IMR-90 (cell line): ENCODE data around the gene MSRB1. TPM values are rescaled to one million over a fixed set of nuclear protein-coding genes. Genes with fewer than 3 reads are reported as not detected.
A peak's percentile ranks its signal among the peaks of the same experiment; 100 is the strongest.

Source experiments
- ATAC-seq: fragments of 200-7000 bp; cut with Tn5 transposase; 2 replicates; pipeline ENCODE4 v1.9.1; 2020; ENCODE audit warnings: low read depth, mild to moderate bottlenecking, moderate library complexity
- BruUV-seq: library from RNA; stranded (reverse); fragments of 400-500 nt; replicated peaks from 2 replicates; lab custom pipeline; 2021; lab: Mats Ljungman, UMichigan
- CTCF ChIA-PET: fragments of 300-600 bp; formaldehyde crosslinking; extraction: SDS; loops from one replicate; lab custom pipeline; 2021; ENCODE audit warnings: antibody characterized with exemption; lab: Yijun Ruan, JAX
- POLR2A ChIA-PET: fragments of 300-600 bp; sonication (Branson Sonifier 250); formaldehyde crosslinking; loops from one replicate; lab custom pipeline; 2022; ENCODE audit warnings: antibody characterized with exemption; ENCODE audit not compliant: unreplicated experiment; lab: Charles Lee
- DNase-seq: peaks from one replicate; pipeline ENCODE4 v3.0.0; 2013
- H2AFZ ChIP-seq: replicated peaks from 2 replicates; pipeline ENCODE3; 2013; ENCODE audit warnings: low read length, mild to moderate bottlenecking; ENCODE audit not compliant: poor library complexity
- H2AK5ac ChIP-seq: 2 replicates; pipeline ENCODE4 v1.6.1; 2013; ENCODE audit warnings: low read depth, low read length, inconsistent platforms
- H2AK9ac ChIP-seq: replicated peaks from 2 replicates; pipeline ENCODE3; 2013; ENCODE audit warnings: mild to moderate bottlenecking, low read depth, low read length, moderate library complexity; ENCODE audit not compliant: poor library complexity
- H2BK120ac ChIP-seq: 2 replicates; pipeline ENCODE4 v1.6.1; 2013; ENCODE audit warnings: low read depth, low read length, inconsistent platforms
- H2BK15ac ChIP-seq: 3 replicates; pipeline ENCODE4 v1.6.1; 2013; ENCODE audit warnings: low read depth, low read length, inconsistent platforms
- H2BK20ac ChIP-seq: 2 replicates; pipeline ENCODE4 v1.6.1; 2013; ENCODE audit warnings: low read depth, mild to moderate bottlenecking, inconsistent platforms, low read length, moderate library complexity
- H2BK5ac ChIP-seq: 2 replicates; pipeline ENCODE4 v1.6.1; 2013; ENCODE audit warnings: mild to moderate bottlenecking, low read depth, low read length, inconsistent platforms; ENCODE audit not compliant: poor library complexity, severe bottlenecking
- H3K14ac ChIP-seq: replicated peaks from 2 replicates; pipeline ENCODE4 v1.6.1; 2013; ENCODE audit warnings: low read depth, low read length, inconsistent platforms
- H3K18ac ChIP-seq: 2 replicates; pipeline ENCODE4 v1.6.1; 2013; ENCODE audit warnings: low read depth, low read length, control low read depth
- H3K23ac ChIP-seq: 2 replicates; pipeline ENCODE4 v1.6.1; 2013; ENCODE audit warnings: low read depth, low read length, inconsistent platforms
- H3K27ac ChIP-seq: 2 replicates; pipeline ENCODE4 v1.5.1; 2013; ENCODE audit warnings: mild to moderate bottlenecking, control low read depth, low read length; ENCODE audit not compliant: insufficient read depth
- H3K27me3 ChIP-seq: 2 replicates; pipeline ENCODE4 v1.6.1; 2013; ENCODE audit warnings: low read length; ENCODE audit not compliant: control insufficient read depth, insufficient read depth
- H3K36me3 ChIP-seq: 2 replicates; pipeline ENCODE4 v1.6.1; 2013; ENCODE audit warnings: low read length, mixed read lengths; ENCODE audit not compliant: control insufficient read depth, insufficient read depth
- H3K4ac ChIP-seq: 2 replicates; pipeline ENCODE4 v1.6.1; 2013; ENCODE audit warnings: low read depth, low read length, inconsistent platforms
- H3K4me1 ChIP-seq: 2 replicates; pipeline ENCODE4 v1.6.1; 2013; ENCODE audit warnings: low read length, mixed read lengths; ENCODE audit not compliant: control insufficient read depth, insufficient read depth
- H3K4me2 ChIP-seq: 2 replicates; pipeline ENCODE4 v1.6.1; 2013; ENCODE audit warnings: low read depth, mild to moderate bottlenecking, control low read depth, low read length, moderate library complexity
- H3K4me3 ChIP-seq: 2 replicates; pipeline ENCODE4 v1.5.1; 2013; ENCODE audit warnings: low read depth, mild to moderate bottlenecking, control low read depth, low read length, moderate library complexity; ENCODE audit not compliant: insufficient read depth
- H3K56ac ChIP-seq: 2 replicates; pipeline ENCODE4 v1.6.1; 2013; ENCODE audit warnings: low read length, inconsistent platforms; ENCODE audit not compliant: insufficient read depth; ENCODE audit errors: extremely low read depth
- H3K79me1 ChIP-seq, 2 experiments: 2 replicates each; pipeline ENCODE4 v1.6.1; 2013; ENCODE audit warnings: low read length in 2 of 2, inconsistent platforms in 1 of 2, low read depth in 1 of 2
- H3K9ac ChIP-seq: 2 replicates; pipeline ENCODE4 v1.6.1; 2013; ENCODE audit warnings: low read depth, low read length, control low read depth
- H3K9me1 ChIP-seq: 2 replicates; pipeline ENCODE4 v1.6.1; 2013; ENCODE audit warnings: low read length, inconsistent platforms; ENCODE audit not compliant: insufficient read depth
- H3K9me3 ChIP-seq: 2 replicates; pipeline ENCODE4 v1.6.1; 2013; ENCODE audit warnings: low read length; ENCODE audit not compliant: control insufficient read depth, insufficient read depth
- H4K20me1 ChIP-seq: 2 replicates; pipeline ENCODE4 v1.6.1; 2013; ENCODE audit warnings: low read length, inconsistent platforms; ENCODE audit not compliant: insufficient read depth
- H4K5ac ChIP-seq: 2 replicates; pipeline ENCODE4 v1.6.1; 2013; ENCODE audit warnings: mild to moderate bottlenecking, low read depth, low read length, control low read depth
- H4K8ac ChIP-seq, 2 experiments: 2 replicates each; pipeline ENCODE4 v1.6.1; 2013; ENCODE audit warnings: low read depth in 2 of 2, low read length in 2 of 2, control low read depth in 1 of 2, inconsistent platforms in 1 of 2
- H4K91ac ChIP-seq: 2 replicates; pipeline ENCODE4 v1.6.1; 2013; ENCODE audit warnings: low read depth, low read length, inconsistent platforms; ENCODE audit not compliant: insufficient read depth
- BHLHE40 ChIP-seq: fragments of 150-350 bp; IDR thresholded peaks from 2 replicates; pipeline ENCODE4 v1.6.1; 2016; ENCODE audit warnings: mild to moderate bottlenecking, low read depth, low read length
- CEBPB ChIP-seq: IDR thresholded peaks from 2 replicates; pipeline ENCODE4 v1.6.1; 2012; ENCODE audit warnings: low read depth, low read length, improper control_type of control experiment
- CHD1 ChIP-seq: IDR thresholded peaks from 2 replicates; pipeline ENCODE4 v1.6.1; 2012; ENCODE audit warnings: low read depth, low read length, improper control_type of control experiment
- CTCF ChIP-seq: conservative IDR thresholded peaks from 2 replicates; pipeline ENCODE4 v1.5.1; 2012; ENCODE audit warnings: mild to moderate bottlenecking, low read depth, low read length, improper control_type of control experiment
- FOS ChIP-seq: fragments of 150-350 bp; IDR thresholded peaks from 2 replicates; pipeline ENCODE4 v1.6.1; 2016; ENCODE audit warnings: low read depth, low read length
- MAFK ChIP-seq: IDR thresholded peaks from 2 replicates; pipeline ENCODE4 v1.6.1; 2012; ENCODE audit warnings: low read depth, low read length, improper control_type of control experiment
- MAZ ChIP-seq: IDR thresholded peaks from 2 replicates; pipeline ENCODE4 v1.6.1; 2012; ENCODE audit warnings: low read depth, mild to moderate bottlenecking, low read length, improper control_type of control experiment, moderate library complexity, borderline replicate concordance
- MXI1 ChIP-seq: IDR thresholded peaks from 2 replicates; pipeline ENCODE4 v1.6.1; 2012; ENCODE audit warnings: low read depth, mild to moderate bottlenecking, low read length, moderate library complexity, borderline replicate concordance
- NFE2L2 ChIP-seq: fragments of 150-350 bp; IDR thresholded peaks from 2 replicates; pipeline ENCODE4 v1.6.1; 2016; ENCODE audit warnings: low read depth, mild to moderate bottlenecking, low read length
- POLR2A ChIP-seq: IDR thresholded peaks from 2 replicates; pipeline ENCODE4 v1.6.1; 2012; ENCODE audit warnings: mild to moderate bottlenecking, low read depth, low read length
- RAD21 ChIP-seq: IDR thresholded peaks from 2 replicates; pipeline ENCODE4 v1.6.1; 2012; ENCODE audit warnings: low read length, improper control_type of control experiment
- RCOR1 ChIP-seq: IDR thresholded peaks from 2 replicates; pipeline ENCODE4 v1.6.1; 2012; ENCODE audit warnings: mild to moderate bottlenecking, low read length, improper control_type of control experiment; ENCODE audit not compliant: insufficient replicate concordance
- RFX5 ChIP-seq: IDR thresholded peaks from 2 replicates; pipeline ENCODE4 v1.8.0; 2012; ENCODE audit warnings: low read depth, mild to moderate bottlenecking, low read length, moderate library complexity
- SMC3 ChIP-seq: fragments of 150-350 bp; IDR thresholded peaks from 2 replicates; pipeline ENCODE4 v1.6.1; 2016; ENCODE audit warnings: low read depth, mild to moderate bottlenecking, antibody characterized with exemption, low read length, moderate library complexity
- WGBS, 2 experiments: methylation state at CpG; one replicate each; pipeline versions ENCODE4 v1.1.5 to v1.1.7; 2013; ENCODE audit warnings: missing lambda C conversion rate in 2 of 2; ENCODE audit not compliant: insufficient read length in 1 of 2; ENCODE audit errors: extremely low coverage in 2 of 2; 5-methylcytosine and 5-hydroxymethylcytosine counted together
- dilution Hi-C: fragments of 300-500 bp; cut with HindIII; formaldehyde crosslinking; loops from one replicate; pipeline ENCODE4 v1.14.3; 2018; ENCODE audit warnings: low sequenced_read_pairs; ENCODE audit not compliant: unreplicated experiment
- in situ Hi-C: fragments of 300-500 bp; cut with MboI; formaldehyde crosslinking; loops from 3 replicates; pipeline ENCODE4 v1.14.3; 2019; ENCODE audit warnings: low sequenced_read_pairs, inconsistent platforms, mixed read lengths
- intact Hi-C: fragments of 100-400 bp; cut with micrococcal nuclease; formaldehyde crosslinking; loops from 2 replicates; pipeline ENCODE4 v1.10.0; 2022
- polyA plus RNA-seq, 3 experiments: library from polyadenylated mRNA; depleted of rRNA; stranded (reverse); fragments of >200 nt; gene quantifications; 2 replicates each; pipeline ENCODE4 v1.2.3, GENCODE V29; 2012; ENCODE audit warnings: low replicate concordance in 1 of 3
- total RNA-seq: library from RNA; depleted of rRNA; stranded (reverse); fragments of >200 nt; gene quantifications from 2 replicates; pipeline ENCODE4 v1.2.3, GENCODE V29; 2012
- TF ChIP-seq, protein P1 (sequence below): fragments of 150-350 bp; IDR thresholded peaks from 2 replicates; pipeline ENCODE4 v1.6.1; 2017; ENCODE audit warnings: mild to moderate bottlenecking, antibody characterized with exemption, low read length, low read depth

Gene MSRB1
- total and polyA plus RNA-seq, 2 of the 4 experiments (the other 2 are of a cell fraction), result 17.0 to 32.3 TPM

GRCh38 chr16:1914084-1914608, 28.9 kb downstream of the MSRB1 start:
- no peaks in the 10 kb centered on the region for H3K9me3 ChIP-seq
- no peak overlapping the region for H4K8ac ChIP-seq
- H3K4me3 ChIP-seq, result no peak overlapping the region
- H2AK5ac ChIP-seq, result no peak overlapping the region
- no peak overlapping the region for H3K14ac ChIP-seq
- H2BK20ac ChIP-seq, result no peak overlapping the region
- ATAC-seq, result no peak
- no peak overlapping the region for H3K4ac ChIP-seq
- no peak overlapping the region for H2BK5ac ChIP-seq
- H4K91ac ChIP-seq, result no peak overlapping the region
- H2AK9ac ChIP-seq, result no peak overlapping the region
- no peak for TF ChIP-seq MAFK
- no peak for TF ChIP-seq POLR2A
- no peak for TF ChIP-seq SMC3
- no peak for TF ChIP-seq RAD21
- no peak for TF ChIP-seq CTCF
- TF ChIP-seq RCOR1, result no peak
- no peak for TF ChIP-seq CEBPB
- TF ChIP-seq NFE2L2, result no peak
- TF ChIP-seq MAZ, result no peak
- no peak for TF ChIP-seq BHLHE40
- no peak for TF ChIP-seq MXI1
- TF ChIP-seq CHD1, result no peak
- TF ChIP-seq, protein P1, sequence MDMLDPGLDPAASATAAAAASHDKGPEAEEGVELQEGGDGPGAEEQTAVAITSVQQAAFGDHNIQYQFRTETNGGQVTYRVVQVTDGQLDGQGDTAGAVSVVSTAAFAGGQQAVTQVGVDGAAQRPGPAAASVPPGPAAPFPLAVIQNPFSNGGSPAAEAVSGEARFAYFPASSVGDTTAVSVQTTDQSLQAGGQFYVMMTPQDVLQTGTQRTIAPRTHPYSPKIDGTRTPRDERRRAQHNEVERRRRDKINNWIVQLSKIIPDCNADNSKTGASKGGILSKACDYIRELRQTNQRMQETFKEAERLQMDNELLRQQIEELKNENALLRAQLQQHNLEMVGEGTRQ, result no peak
- no peak for TF ChIP-seq FOS
- TF ChIP-seq RFX5, result no peak
- H2AFZ ChIP-seq, result peak overlapping the region; percentile 6
- no peak for DNase-seq
- H3K79me1 ChIP-seq, result no peaks in the 10 kb centered on the region
- POLR2A ChIA-PET, result no interaction called here
- H3K18ac ChIP-seq, result no peak overlapping the region
- H4K5ac ChIP-seq, result no peak overlapping the region
- H3K9ac ChIP-seq, result no peak overlapping the region
- H3K4me1 ChIP-seq, result no peaks in the 10 kb centered on the region
- WGBS, 2 experiments, result 37% methylated on average over 5 of the region's 15 CpGs; no CpG with 5 or more reads in 1 of the 2 experiments
- no TSS peak for BruUV-seq
- no peak overlapping the region for H3K4me2 ChIP-seq
- H2BK15ac ChIP-seq, result no peak overlapping the region
- H3K27me3 ChIP-seq, result peaks cover 64% of the 10 kb centered on the region
- H3K36me3 ChIP-seq, result no peaks in the 10 kb centered on the region
- dilution Hi-C loops, result no loop called here
- H3K27ac ChIP-seq, result no peak overlapping the region
- H4K20me1 ChIP-seq, result no peaks in the 10 kb centered on the region
- H2BK120ac ChIP-seq, result no peak overlapping the region
- in situ Hi-C loops, result no loop called here
- no peaks in the 10 kb centered on the region for H3K9me1 ChIP-seq
- intact Hi-C loops, result no loop called here
- CTCF ChIA-PET, result no interaction called here
- no peak overlapping the region for H3K23ac ChIP-seq
- H3K56ac ChIP-seq, result no peak overlapping the region
